ENCODE measurements around the gene SMIM24.

The SMIM24 gene

DNA sequence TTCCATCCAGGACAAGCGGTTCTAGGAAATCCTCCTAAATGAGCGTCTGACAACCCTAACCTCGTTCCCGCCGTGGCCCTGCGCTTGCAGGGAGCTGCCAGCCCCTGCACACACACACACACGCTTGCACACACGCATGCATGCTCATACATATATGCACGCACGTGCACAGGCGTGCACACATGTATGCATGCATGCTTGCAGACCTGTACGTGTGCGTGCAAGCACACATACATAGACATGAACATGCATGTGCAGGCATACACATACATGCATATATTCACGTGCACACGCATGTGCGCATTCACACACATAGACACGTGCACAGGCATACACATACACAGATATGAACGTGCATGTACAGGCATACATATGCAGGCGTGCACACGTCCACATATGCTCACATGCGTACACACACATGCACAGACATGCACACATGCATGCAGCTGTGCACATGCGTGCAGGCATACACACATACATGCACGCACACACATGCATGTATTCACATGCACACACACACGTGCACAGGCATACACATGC lies 35.6 kb downstream of the SMIM24 start:
- no peak overlapping the region for H3K27ac ChIP-seq
- TF ChIP-seq, protein P1, sequence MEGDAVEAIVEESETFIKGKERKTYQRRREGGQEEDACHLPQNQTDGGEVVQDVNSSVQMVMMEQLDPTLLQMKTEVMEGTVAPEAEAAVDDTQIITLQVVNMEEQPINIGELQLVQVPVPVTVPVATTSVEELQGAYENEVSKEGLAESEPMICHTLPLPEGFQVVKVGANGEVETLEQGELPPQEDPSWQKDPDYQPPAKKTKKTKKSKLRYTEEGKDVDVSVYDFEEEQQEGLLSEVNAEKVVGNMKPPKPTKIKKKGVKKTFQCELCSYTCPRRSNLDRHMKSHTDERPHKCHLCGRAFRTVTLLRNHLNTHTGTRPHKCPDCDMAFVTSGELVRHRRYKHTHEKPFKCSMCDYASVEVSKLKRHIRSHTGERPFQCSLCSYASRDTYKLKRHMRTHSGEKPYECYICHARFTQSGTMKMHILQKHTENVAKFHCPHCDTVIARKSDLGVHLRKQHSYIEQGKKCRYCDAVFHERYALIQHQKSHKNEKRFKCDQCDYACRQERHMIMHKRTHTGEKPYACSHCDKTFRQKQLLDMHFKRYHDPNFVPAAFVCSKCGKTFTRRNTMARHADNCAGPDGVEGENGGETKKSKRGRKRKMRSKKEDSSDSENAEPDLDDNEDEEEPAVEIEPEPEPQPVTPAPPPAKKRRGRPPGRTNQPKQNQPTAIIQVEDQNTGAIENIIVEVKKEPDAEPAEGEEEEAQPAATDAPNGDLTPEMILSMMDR (IDR thresholded peaks at IDR 0.05), result no peak
- TF ChIP-seq ZFX (IDR thresholded peaks at IDR 0.05; ENCODE audit: borderline replicate concordance), result no peak

DNA sequence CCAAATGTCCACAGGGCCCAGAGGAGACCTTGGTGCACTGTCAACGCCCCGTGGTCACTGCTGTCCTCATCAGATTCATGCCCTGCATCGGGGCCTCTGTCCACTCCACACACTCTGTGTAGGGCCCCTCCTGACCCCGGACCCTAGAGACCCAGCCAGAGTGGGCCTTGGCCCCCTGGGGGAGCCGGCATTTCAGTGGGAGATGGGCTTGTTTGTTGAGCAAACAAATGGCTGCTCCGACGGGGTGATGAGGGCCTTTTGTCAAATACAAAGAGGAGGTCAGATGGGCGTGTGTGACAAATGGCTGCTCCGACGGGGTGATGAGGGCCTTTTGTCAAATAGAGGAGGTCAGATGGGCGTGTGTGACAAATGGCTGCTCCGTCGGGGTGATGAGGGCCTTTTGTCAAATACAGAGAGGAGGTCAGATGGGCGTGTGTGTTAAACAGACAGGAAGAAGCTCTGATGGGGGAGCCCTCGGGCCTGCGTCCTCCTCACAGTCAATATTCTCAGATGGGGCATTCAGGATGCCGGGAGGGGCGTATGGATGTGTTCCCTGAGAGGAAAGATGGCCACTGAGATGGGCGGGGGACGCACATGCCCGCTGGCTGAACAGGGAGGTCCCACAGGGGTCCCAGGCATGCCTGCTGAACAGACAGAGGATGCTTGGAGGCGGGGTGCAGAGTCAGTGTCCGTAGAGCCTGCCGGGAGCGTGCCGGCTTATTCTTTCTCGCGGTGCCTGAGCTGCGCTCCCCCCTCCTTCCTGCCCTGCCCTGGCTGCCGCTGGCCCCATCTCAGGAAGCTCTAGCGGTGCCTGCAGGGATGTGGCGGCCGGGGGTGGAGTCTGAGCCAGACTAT lies 36.3 kb downstream of the SMIM24 start:
- TF ChIP-seq ZFX (IDR thresholded peaks at IDR 0.05; ENCODE audit: borderline replicate concordance), result no peak
- TF ChIP-seq, protein P1 (IDR thresholded peaks at IDR 0.05), result no peak
- no peak overlapping the region for H3K27ac ChIP-seq

DNA sequence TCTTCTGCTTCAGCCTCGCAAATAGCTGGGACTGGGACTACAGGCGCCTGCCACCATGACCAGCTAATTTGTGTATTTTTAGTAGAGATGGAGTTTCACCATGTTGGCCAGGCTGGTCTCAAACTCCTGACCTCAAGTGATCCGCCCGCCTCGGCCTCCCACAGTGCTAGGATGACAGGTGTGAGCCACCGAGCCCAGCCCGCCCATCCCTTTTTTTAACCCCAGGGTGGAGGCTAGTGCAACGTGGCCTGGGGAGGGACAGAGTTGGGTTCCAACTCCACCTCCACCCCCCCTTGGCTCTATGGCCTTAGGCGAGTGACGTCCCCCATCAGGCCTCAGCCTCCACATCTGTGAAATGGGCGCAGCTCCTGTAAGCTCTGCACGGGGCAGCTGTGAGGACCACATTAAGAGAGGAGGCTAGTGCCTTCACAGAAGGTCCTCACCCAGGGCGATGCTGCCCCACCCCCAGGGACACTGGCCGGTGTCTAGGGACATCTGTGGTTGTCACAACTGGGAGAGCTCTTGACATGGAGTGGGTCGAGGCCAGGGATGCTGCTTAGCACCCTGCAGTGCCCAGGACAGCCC lies 37.7 kb downstream of the SMIM24 start:
- H3K27ac ChIP-seq, result no peak overlapping the region
- no peak for TF ChIP-seq ZFX (IDR thresholded peaks at IDR 0.05; ENCODE audit: borderline replicate concordance)
- TF ChIP-seq, protein P1 (IDR thresholded peaks at IDR 0.05), result no peak

DNA sequence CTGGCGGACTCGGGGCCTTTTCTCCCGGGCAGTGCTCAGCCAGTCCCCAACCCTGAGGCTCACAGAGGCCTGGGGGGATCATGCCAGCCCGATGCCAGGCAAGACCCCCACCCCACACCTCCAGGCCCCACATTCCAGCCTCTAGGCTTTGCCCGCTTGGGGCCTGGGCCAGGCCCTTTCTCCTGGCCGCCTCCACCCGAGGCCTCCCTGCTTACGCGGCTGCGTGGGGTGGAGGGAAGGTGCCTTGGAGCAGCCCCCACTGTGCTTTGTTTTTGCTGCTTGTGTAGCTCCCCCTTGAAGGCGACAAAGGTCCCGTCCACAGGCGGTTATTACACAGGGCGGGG lies 38.4 kb downstream of the SMIM24 start:
- TF ChIP-seq, protein P1 (IDR thresholded peaks at IDR 0.05), result no peak
- TF ChIP-seq ZFX (IDR thresholded peaks at IDR 0.05; ENCODE audit: borderline replicate concordance), result no peak
- no peak overlapping the region for H3K27ac ChIP-seq

DNA sequence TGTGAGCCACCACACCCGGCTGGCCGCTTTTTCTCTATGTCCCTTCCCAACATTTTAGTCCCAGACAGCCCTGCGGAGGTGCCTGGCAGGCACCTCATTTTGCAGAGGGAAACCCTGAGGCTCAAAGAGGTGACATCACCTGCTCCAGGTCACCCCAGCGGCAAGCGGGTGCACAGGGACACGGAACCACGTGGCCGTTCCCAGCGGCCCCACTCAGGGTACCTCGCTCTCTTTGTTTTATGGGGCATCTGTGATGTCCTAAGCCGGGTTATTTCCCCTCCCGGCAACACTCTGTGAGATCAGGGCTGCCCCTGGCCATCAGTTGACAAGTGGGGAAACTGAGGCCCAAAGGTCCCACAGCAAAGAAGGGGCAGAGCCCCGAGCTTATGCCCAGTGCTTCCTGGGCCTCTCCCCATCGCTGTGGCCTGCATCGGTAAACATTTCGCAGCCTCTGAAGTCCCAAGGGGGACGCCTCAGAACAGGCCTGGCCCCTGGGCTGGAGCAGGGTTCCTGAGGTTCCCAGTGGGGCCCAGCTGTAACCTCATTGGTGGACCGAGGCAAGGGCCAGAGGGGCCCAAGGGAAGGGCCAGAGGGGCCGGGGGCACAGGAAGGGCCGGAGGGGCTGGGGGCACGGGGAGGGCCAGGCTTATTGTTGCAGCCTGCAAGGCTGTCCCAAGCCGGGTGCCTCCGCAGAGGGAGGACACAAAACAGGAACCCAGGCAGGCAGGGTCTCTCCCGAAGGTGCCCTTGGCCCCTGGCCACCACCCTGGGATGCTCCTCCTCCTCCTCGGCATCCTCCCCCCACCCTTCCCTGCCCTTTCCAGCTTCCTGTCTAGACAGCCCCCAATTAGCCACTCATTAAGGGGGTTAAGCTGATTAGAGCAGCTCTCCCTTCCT lies 39.0 kb downstream of the SMIM24 start:
- TF ChIP-seq, protein P1 (IDR thresholded peaks at IDR 0.05), result no peak
- no peak for TF ChIP-seq ZFX (IDR thresholded peaks at IDR 0.05; ENCODE audit: borderline replicate concordance)
- no peak overlapping the region for H3K27ac ChIP-seq

DNA sequence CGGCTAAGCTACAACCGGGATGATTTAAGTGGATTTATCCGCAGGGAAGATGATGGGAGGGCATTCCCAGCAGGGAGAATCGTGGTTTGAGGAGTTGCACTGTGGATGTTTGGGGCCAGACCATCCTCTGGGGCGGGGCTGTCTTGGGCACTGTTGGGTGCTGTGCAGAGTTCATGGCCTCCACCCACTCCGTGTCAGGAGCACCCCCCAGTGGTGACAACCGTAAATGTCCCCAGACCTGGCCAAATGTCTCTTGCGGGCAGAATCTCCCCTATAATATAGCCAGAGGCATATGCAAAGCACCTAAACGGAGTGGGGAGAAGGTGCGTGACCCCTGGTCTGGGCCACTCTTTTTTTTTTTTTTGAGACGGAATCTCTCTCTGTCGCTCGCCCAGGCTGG lies 40.2 kb downstream of the SMIM24 start:
- TF ChIP-seq, protein P1 (IDR thresholded peaks at IDR 0.05), result peak; percentile 67
- TF ChIP-seq ZFX (IDR thresholded peaks at IDR 0.05; ENCODE audit: borderline replicate concordance), result no peak
- H3K27ac ChIP-seq, result no peak overlapping the region
